Loucy (cell line): ENCODE results near the gene PHF19.

Source experiments
- CTCF ChIP-seq: fragments of 200-600 bp; sonication (generic); conservative IDR thresholded peaks from 2 replicates; pipeline ENCODE4 v1.5.1; 2014; ENCODE audit warnings: mild to moderate bottlenecking, antibody characterized with exemption, low read length
- EZH2phosphoT487 ChIP-seq: fragments of 200-600 bp; IDR thresholded peaks from 2 replicates; pipeline ENCODE4 v1.6.1; 2018; ENCODE audit warnings: antibody characterized with exemption, mild to moderate bottlenecking, moderate library complexity, borderline replicate concordance

DNA sequence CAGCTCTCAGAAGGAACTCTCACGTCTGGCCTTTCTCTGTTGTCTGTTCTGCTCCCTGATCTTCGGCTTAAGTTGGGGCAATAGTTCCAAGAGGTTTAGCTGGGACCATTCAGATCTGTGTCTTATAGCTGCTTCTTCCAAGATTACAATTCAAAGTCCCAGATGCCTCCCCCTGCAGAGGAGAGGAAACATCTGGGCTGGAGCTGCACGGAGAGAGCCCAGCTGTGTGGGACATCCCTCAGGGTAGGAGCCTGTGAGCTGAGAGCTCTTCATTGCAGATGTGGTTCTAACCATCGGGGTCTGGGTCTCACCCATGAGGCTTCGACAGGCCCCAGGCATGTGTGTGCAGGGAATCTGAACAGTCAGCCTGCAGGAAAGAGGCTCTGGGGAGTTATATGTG is 9.0 kb upstream of the PHF19 start:
- TF ChIP-seq CTCF, result no peak
- TF ChIP-seq EZH2phosphoT487, result no peak
